KMS-11 (cell line): ENCODE measurements around the gene KCNE3.

Source experiments
- H2AFZ ChIP-seq: fragments of 200-600 bp; sonication (generic); 2 replicates; pipeline ENCODE4 v1.6.1; 2016; ENCODE audit warnings: antibody characterized with exemption, mixed run types, low read depth
- H3K27ac ChIP-seq: fragments of 200-600 bp; sonication (generic); 2 replicates; pipeline ENCODE4 v1.6.1; 2016; ENCODE audit warnings: mild to moderate bottlenecking, mixed run types
- H3K27me3 ChIP-seq: fragments of 200-600 bp; sonication (generic); 2 replicates; pipeline ENCODE4 v1.6.1; 2017; ENCODE audit warnings: mild to moderate bottlenecking, low read depth, mixed run types, moderate library complexity; ENCODE audit not compliant: insufficient read depth
- H3K36me3 ChIP-seq: fragments of 200-600 bp; sonication (generic); 2 replicates; pipeline ENCODE4 v1.6.1; 2017; ENCODE audit warnings: mild to moderate bottlenecking, mixed run types; ENCODE audit not compliant: insufficient read depth
- H3K4me1 ChIP-seq: fragments of 200-600 bp; sonication (generic); 2 replicates; pipeline ENCODE4 v1.6.1; 2016; ENCODE audit warnings: mild to moderate bottlenecking, low read depth, mixed run types; ENCODE audit not compliant: poor library complexity, severe bottlenecking
- H3K4me2 ChIP-seq: fragments of 200-600 bp; sonication (generic); 2 replicates; pipeline ENCODE4 v1.7.0; 2016; ENCODE audit warnings: mild to moderate bottlenecking, mixed run types
- H3K4me3 ChIP-seq: fragments of 200-600 bp; sonication (generic); IDR thresholded peaks from 2 replicates; pipeline ENCODE4 v1.6.1; 2017; ENCODE audit warnings: low read depth, low read length, mixed read lengths; ENCODE audit not compliant: insufficient read depth
- H3K79me2 ChIP-seq: fragments of 200-600 bp; sonication (generic); 2 replicates; pipeline ENCODE4 v1.6.1; 2016; ENCODE audit warnings: low read depth, mixed run types; ENCODE audit not compliant: insufficient read depth
- H3K9ac ChIP-seq: fragments of 200-600 bp; sonication (generic); 2 replicates; pipeline ENCODE4 v1.6.1; 2016; ENCODE audit warnings: mild to moderate bottlenecking, mixed run types
- H4K20me1 ChIP-seq: fragments of 200-600 bp; sonication (generic); 2 replicates; pipeline ENCODE4 v1.6.1; 2016; ENCODE audit warnings: mild to moderate bottlenecking, mixed run types; ENCODE audit not compliant: insufficient read depth
- CTCF ChIP-seq: fragments of 200-600 bp; sonication (generic); conservative IDR thresholded peaks from 2 replicates; pipeline ENCODE4 v1.6.1; 2017; ENCODE audit warnings: low read depth, mild to moderate bottlenecking, antibody characterized with exemption, low read length, moderate library complexity, mixed read lengths

The KCNE3 gene

DNA sequence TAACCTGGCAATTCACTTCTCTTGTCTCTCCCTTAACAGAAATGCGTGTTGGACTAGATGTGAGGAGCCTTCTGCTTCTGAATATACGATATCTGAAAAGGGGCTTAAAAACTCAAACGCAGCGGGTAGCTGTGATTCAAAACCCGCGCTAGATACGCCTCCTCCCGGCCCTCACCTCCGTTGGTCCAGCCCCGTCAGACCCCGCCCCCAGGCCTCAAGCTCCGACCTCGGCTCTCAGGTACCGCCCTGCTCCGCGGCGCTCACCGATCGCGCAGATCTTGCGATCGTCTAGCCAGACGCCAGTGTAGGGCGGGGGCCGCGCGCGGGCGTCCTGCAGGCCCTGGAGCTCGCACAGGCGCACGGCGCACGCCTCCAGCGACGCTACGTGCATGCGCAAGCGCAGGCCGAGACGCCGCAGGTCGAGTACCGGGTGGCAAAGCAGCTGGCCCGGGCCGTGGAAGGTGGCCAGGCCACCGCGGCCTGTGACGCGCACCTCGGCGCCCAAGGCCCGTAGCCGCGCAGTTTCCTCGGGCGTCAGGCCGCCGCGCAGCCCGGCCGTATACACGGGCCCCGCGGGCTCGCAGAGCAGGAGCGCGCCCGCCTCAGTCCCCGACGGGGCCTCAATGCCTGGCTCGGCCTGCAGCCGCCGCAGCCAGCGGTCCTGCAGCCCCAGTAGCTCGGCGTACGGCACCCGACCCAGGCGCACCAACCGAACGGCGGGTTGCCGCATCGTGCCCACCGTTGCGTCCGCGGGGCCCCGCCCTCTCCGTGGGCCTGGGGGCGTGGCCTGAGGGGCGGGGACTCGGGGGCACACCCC is 25.8 kb upstream of the KCNE3 start, which contains the start of gene LIPT2:
TSS of gene LIPT2 (minus strand) at position 751 of the 817 bp plus-strand sequence. CDS start at position 730, 21 bp downstream.
- Histone ChIP-seq H3K4me2 (peak within 1 kb of the TSS; percentile 95), H2AFZ (peak within 1 kb of the TSS; percentile 80), H3K4me1 (peaks cover 14% of the 10 kb centered on the region), H3K36me3 (no peaks in the 10 kb centered on the region), H3K4me3 (no peak within 1 kb of the TSS), H3K27ac (peak within 1 kb of the TSS; percentile 94), H4K20me1 (no peaks in the 10 kb centered on the region), H3K27me3 (no peaks in the 10 kb centered on the region), H3K9ac (peak within 1 kb of the TSS; percentile 93), H3K79me2 (no peaks in the 10 kb centered on the region)
- TF ChIP-seq CTCF = no peak

DNA sequence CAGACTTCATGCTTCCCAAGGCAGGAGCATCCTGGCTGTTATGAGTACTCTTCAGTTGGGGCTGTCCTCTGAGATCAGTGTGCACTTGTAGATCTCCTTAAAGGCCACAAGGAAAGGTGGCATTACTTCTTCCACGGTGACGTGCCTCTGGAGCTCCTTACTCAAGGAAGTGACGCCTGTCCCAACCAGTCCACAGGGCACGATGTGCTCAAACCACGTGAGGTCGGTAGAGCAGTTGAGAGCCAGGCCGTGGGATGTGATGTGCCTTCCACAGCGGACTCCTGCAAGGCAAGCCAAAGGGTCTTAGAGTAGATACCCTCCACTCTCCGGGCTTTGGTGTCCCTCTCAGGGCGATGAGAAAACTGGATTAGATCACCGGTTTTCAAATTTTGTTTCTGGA is 24.7 kb upstream of the KCNE3 start:
- peaks cover 14% of the 10 kb centered on the region for H3K4me1 ChIP-seq
- no peak overlapping the region for H3K4me3 ChIP-seq
- no peaks in the 10 kb centered on the region for H4K20me1 ChIP-seq
- peak overlapping the region; percentile 73; the same call in 1 of the 2 replicates for H2AFZ ChIP-seq
- H3K36me3 ChIP-seq = no peaks in the 10 kb centered on the region
- no peaks in the 10 kb centered on the region for H3K79me2 ChIP-seq
- no peak for TF ChIP-seq CTCF
- peak overlapping the region; percentile 95 for H3K4me2 ChIP-seq
- peak overlapping the region; percentile 94 for H3K27ac ChIP-seq
- H3K9ac ChIP-seq = peak overlapping the region; percentile 93; the same call in 1 of the 2 replicates
- no peaks in the 10 kb centered on the region for H3K27me3 ChIP-seq

DNA sequence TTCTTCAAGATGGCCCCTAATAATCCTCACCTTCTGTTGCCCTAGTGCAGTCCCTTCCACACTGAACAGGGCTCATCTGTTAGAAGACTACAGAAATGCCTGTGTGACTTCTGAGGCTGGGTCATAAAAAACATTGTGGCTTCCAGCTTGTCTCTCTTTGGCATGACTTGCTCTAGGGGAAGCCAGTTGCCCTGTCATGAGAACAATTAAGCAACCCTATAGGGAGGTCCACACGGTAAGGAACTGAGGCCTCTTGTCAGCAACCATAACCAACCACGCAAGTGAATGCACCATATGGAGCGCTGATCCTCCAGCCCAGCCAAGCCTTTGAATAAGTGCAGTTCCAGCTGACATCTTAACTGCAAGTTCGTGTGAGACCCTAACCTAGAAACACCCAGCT is 23.6 kb upstream of the KCNE3 start:
- TF ChIP-seq CTCF = no peak
- H3K36me3 ChIP-seq = no peaks in the 10 kb centered on the region
- H4K20me1 ChIP-seq = no peaks in the 10 kb centered on the region
- no peaks in the 10 kb centered on the region for H3K27me3 ChIP-seq
- H2AFZ ChIP-seq = no peak overlapping the region
- no peaks in the 10 kb centered on the region for H3K79me2 ChIP-seq
- H3K9ac ChIP-seq = no peak overlapping the region
- H3K4me3 ChIP-seq = no peak overlapping the region
- H3K4me1 ChIP-seq = peaks cover 14% of the 10 kb centered on the region
- no peak overlapping the region for H3K4me2 ChIP-seq
- H3K27ac ChIP-seq = no peak overlapping the region

DNA sequence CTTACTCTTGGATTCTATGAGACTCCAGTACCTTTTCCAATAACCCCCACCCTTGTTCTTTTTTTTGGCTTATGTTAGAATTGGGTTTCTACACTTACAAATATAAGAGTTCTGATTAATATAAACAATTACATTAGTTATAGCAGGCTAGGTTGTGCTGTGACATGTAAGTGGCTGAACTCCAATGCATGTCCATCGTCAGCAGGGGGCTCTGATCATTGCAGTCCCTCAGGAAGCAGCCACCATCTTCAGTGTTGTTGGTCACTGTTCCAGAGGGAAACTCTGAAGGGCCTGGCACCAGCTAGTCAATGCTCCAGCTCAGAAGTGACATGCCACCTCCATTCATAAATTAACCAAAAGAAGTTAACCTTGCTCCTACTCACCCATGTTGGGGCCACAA is 20.5 kb upstream of the KCNE3 start:
- Histone ChIP-seq H3K79me2 (no peaks in the 10 kb centered on the region), H3K36me3 (no peaks in the 10 kb centered on the region), H3K27me3 (no peaks in the 10 kb centered on the region), H3K9ac (no peak overlapping the region), H3K4me3 (no peak overlapping the region), H3K4me1 (peaks cover 8% of the 10 kb centered on the region), H4K20me1 (no peaks in the 10 kb centered on the region), H3K27ac (no peak overlapping the region), H2AFZ (no peak overlapping the region), H3K4me2 (no peak overlapping the region)
- TF ChIP-seq CTCF = no peak
